WTC11 (cell line): Measurements from ENCODE around the gene AMBN. TPM values are rescaled to one million over a fixed set of nuclear protein-coding genes. Genes with fewer than 3 reads are reported as not detected.

Source experiments
- ATAC-seq: fragments of 200-7000 bp; cut with Tn5 transposase; 2 replicates; pipeline ENCODE4 v1.10.0; 2021; ENCODE audit warnings: mild to moderate bottlenecking, moderate library complexity
- CTCF ChIA-PET: fragments of 300-600 bp; sonication (Branson Sonifier 250); formaldehyde crosslinking; loops from one replicate; lab custom pipeline; 2021; ENCODE audit warnings: antibody characterized with exemption; lab: Charles Lee
- POLR2A ChIA-PET: fragments of 350-600 bp; sonication (Branson Sonifier 250); formaldehyde crosslinking; loops from one replicate; lab custom pipeline; 2021; ENCODE audit warnings: antibody characterized with exemption; lab: Charles Lee
- DNase-seq: peaks from one replicate; pipeline ENCODE4 v3.0.0; 2021; ENCODE audit warnings: low spot score
- H3K27ac Mint-ChIP-seq: 2 replicates; pipeline ENCODE4 v1.8.0; 2021; ENCODE audit warnings: mixed read lengths
- H3K27me3 Mint-ChIP-seq: 2 replicates; pipeline ENCODE4 v1.8.0; 2021; ENCODE audit warnings: low read depth, mild to moderate bottlenecking, moderate library complexity, mixed read lengths
- H3K36me3 Mint-ChIP-seq: 2 replicates; pipeline ENCODE4 v1.8.0; 2021; ENCODE audit warnings: mixed read lengths
- H3K4me1 Mint-ChIP-seq: 2 replicates; pipeline ENCODE4 v1.8.0; 2022; ENCODE audit warnings: mixed read lengths
- H3K4me3 Mint-ChIP-seq: 2 replicates; pipeline ENCODE4 v1.8.0; 2021; ENCODE audit warnings: mild to moderate bottlenecking, moderate library complexity, mixed read lengths
- H3K9me3 Mint-ChIP-seq: 2 replicates; pipeline ENCODE4 v1.8.0; 2021; ENCODE audit warnings: mixed read lengths
- AR ChIP-seq: fragments of 250-450 bp; sonication (Bioruptor Pico); IDR thresholded peaks from 2 replicates; pipeline ENCODE4 v1.9.0; 2021; ENCODE audit warnings: mild to moderate bottlenecking
- ATF6 ChIP-seq: sonication (generic); formaldehyde crosslinking; IDR thresholded peaks from 2 replicates; pipeline ENCODE4 v1.8.1; 2023; ENCODE audit warnings: mild to moderate bottlenecking, missing genetic modification reagents
- CBFB ChIP-seq: sonication (generic); formaldehyde crosslinking; IDR thresholded peaks from 2 replicates; pipeline ENCODE4 v1.8.1; 2022; ENCODE audit warnings: mild to moderate bottlenecking, low read depth, missing genetic modification reagents
- CREM ChIP-seq: sonication (generic); formaldehyde crosslinking; IDR thresholded peaks from 2 replicates; pipeline ENCODE4 v1.8.1; 2022; ENCODE audit warnings: mild to moderate bottlenecking, missing genetic modification reagents, moderate library complexity
- ELF4 ChIP-seq: sonication (generic); formaldehyde crosslinking; IDR thresholded peaks from 2 replicates; pipeline ENCODE4 v1.8.1; 2022; ENCODE audit warnings: low read depth, mild to moderate bottlenecking, moderate library complexity, missing genetic modification reagents
- FOXP4 ChIP-seq: sonication (generic); formaldehyde crosslinking; IDR thresholded peaks from 2 replicates; pipeline ENCODE4 v1.8.0; 2022; ENCODE audit warnings: mild to moderate bottlenecking, missing genetic modification reagents
- KAT7 ChIP-seq: sonication (generic); formaldehyde crosslinking; IDR thresholded peaks from 2 replicates; pipeline ENCODE4 v1.8.1; 2023; ENCODE audit warnings: missing genetic modification reagents, mild to moderate bottlenecking, borderline replicate concordance
- MXD4 ChIP-seq: fragments of 250-450 bp; sonication (Bioruptor Pico); IDR thresholded peaks from 2 replicates; pipeline ENCODE4 v1.8.0; 2021; ENCODE audit warnings: mild to moderate bottlenecking, moderate library complexity, borderline replicate concordance
- NR1H2 ChIP-seq: sonication (generic); formaldehyde crosslinking; IDR thresholded peaks from 2 replicates; pipeline ENCODE4 v1.9.0; 2021; ENCODE audit warnings: mild to moderate bottlenecking, moderate library complexity, missing genetic modification reagents
- SOX15 ChIP-seq: fragments of 250-450 bp; sonication (Bioruptor Pico); IDR thresholded peaks from 2 replicates; pipeline ENCODE4 v1.9.0; 2021; ENCODE audit warnings: mild to moderate bottlenecking
- ZBTB21 ChIP-seq: sonication (generic); formaldehyde crosslinking; IDR thresholded peaks from 2 replicates; pipeline ENCODE4 v1.8.1; 2023; ENCODE audit warnings: mild to moderate bottlenecking, missing genetic modification reagents, borderline replicate concordance
- ZNF281 ChIP-seq: sonication (generic); formaldehyde crosslinking; IDR thresholded peaks from 2 replicates; pipeline ENCODE4 v1.8.0; 2023; ENCODE audit warnings: mild to moderate bottlenecking, missing genetic modification reagents
- ZNF317 ChIP-seq: sonication (generic); formaldehyde crosslinking; IDR thresholded peaks from 2 replicates; pipeline ENCODE4 v1.8.1; 2023; ENCODE audit warnings: low read depth, mild to moderate bottlenecking, moderate library complexity, missing genetic modification reagents, borderline replicate concordance
- ZNF425 ChIP-seq: fragments of 250-450 bp; sonication (Bioruptor Pico); conservative IDR thresholded peaks from 2 replicates; pipeline ENCODE4 v1.9.0; 2021; ENCODE audit warnings: mild to moderate bottlenecking
- total RNA-seq: library from RNA; stranded (reverse); gene quantifications from 3 replicates; pipeline ENCODE4 v1.2.3, GENCODE V29; 2021
- TF ChIP-seq, protein P1 (sequence below): sonication (generic); formaldehyde crosslinking; IDR thresholded peaks from 2 replicates; pipeline ENCODE4 v1.8.0; 2022; ENCODE audit warnings: mild to moderate bottlenecking, missing genetic modification reagents
- TF ChIP-seq, protein P2 (sequence below): sonication (generic); formaldehyde crosslinking; IDR thresholded peaks from 2 replicates; pipeline ENCODE4 v1.8.1; 2023; ENCODE audit warnings: mild to moderate bottlenecking, missing genetic modification reagents, moderate library complexity

Gene AMBN
- total RNA-seq, 1 experiment from 2014 or later: not detected

DNA sequence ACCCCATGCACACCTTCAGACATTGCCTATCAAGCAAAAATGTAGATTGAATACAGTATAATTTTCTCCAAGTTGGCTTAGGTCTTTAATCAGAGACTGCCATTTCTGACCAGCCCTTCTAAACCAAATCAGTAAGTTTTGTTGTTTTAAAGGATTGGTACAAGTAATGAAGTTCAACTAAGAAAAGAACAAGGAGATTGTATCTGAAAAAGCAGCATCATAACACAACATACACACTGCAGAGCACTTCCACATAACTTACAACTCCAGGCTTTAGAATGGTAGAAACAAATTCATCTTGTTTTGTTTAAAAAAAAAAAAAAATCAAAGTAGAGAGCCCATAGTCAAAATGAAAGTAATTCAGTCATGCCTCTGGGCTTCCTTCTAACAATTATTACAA is 16.1 kb upstream of the AMBN start:
- TF ChIP-seq KAT7 (no peak), ZBTB21 (CRISPR knock-in tag) (no peak), ATF6 (CRISPR knock-in tag) (no peak), FOXP4 (no peak), ZNF281 (CRISPR knock-in tag) (no peak), CREM (CRISPR knock-in tag) (no peak), ZNF317 (CRISPR knock-in tag) (no peak), MXD4 (CRISPR knock-in tag) (no peak), CBFB (CRISPR knock-in tag) (no peak), SOX15 (CRISPR knock-in tag) (no peak), ELF4 (CRISPR knock-in tag) (no peak), NR1H2 (CRISPR knock-in tag) (no peak), ZNF425 (no peak), AR (CRISPR knock-in tag) (no peak)
- TF ChIP-seq, protein P1, sequence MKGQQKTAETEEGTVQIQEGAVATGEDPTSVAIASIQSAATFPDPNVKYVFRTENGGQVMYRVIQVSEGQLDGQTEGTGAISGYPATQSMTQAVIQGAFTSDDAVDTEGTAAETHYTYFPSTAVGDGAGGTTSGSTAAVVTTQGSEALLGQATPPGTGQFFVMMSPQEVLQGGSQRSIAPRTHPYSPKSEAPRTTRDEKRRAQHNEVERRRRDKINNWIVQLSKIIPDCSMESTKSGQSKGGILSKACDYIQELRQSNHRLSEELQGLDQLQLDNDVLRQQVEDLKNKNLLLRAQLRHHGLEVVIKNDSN (CRISPR knock-in tag): no peak
- TF ChIP-seq, protein P2, sequence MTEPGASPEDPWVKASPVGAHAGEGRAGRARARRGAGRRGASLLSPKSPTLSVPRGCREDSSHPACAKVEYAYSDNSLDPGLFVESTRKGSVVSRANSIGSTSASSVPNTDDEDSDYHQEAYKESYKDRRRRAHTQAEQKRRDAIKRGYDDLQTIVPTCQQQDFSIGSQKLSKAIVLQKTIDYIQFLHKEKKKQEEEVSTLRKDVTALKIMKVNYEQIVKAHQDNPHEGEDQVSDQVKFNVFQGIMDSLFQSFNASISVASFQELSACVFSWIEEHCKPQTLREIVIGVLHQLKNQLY (CRISPR knock-in tag): no peak
- no peak for ATAC-seq
- DNase-seq: no peak
- H3K4me3 Mint-ChIP-seq: no peak overlapping the region
- CTCF ChIA-PET: no interaction called here
- POLR2A ChIA-PET: no interaction called here
- H3K27me3 Mint-ChIP-seq: peaks cover under 1% of the 10 kb centered on the region; the same call in 1 of the 2 replicates
- H3K36me3 Mint-ChIP-seq: peaks cover 5% of the 10 kb centered on the region; the same call in 1 of the 2 replicates
- H3K27ac Mint-ChIP-seq: no peak overlapping the region
- H3K9me3 Mint-ChIP-seq: peaks cover 24% of the 10 kb centered on the region
- H3K4me1 Mint-ChIP-seq: no peaks in the 10 kb centered on the region
